Mammary epithelial cell (primary cell): ENCODE measurements around the gene PODNL1.

Experiments
- EZH2 ChIP-seq: IDR thresholded peaks from 2 replicates; pipeline ENCODE4 v1.6.1; 2012; ENCODE audit warnings: low read length, inconsistent platforms, borderline replicate concordance
- TF ChIP-seq, protein P1 (sequence below), 2 donors: IDR thresholded peaks in 1 of 2; conservative IDR thresholded peaks in 1 of 2; 2 replicates each; pipeline ENCODE4 v1.5.1; 2011 to 2012; ENCODE audit warnings: inconsistent platforms in 2 of 2, low read length in 2 of 2, mild to moderate bottlenecking in 2 of 2, control low read depth in 1 of 2, low read depth in 1 of 2; ENCODE audit not compliant: insufficient read depth in 1 of 2; ENCODE audit errors: extremely low read depth in 1 of 2

DNA sequence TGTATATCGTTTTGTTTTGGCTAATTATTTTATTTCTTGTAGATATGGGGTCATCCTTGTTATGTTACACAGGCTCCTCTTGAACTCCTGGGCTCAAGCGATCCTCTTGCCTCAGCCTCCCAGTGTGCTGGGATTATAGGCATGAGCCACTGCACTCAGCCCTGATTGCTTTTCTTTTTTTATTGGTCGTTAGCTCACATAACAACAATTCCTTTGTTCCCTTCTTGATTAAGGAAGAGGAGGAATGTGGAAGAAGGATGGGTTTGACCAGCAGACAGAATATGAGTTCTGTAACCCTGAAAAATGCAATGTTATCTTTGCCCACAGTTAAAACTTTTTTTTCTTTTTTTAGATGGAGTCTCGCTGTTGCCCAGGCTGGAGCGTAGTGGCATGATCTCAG, 43.7 kb downstream of the PODNL1 start:
- TF ChIP-seq, protein P1, sequence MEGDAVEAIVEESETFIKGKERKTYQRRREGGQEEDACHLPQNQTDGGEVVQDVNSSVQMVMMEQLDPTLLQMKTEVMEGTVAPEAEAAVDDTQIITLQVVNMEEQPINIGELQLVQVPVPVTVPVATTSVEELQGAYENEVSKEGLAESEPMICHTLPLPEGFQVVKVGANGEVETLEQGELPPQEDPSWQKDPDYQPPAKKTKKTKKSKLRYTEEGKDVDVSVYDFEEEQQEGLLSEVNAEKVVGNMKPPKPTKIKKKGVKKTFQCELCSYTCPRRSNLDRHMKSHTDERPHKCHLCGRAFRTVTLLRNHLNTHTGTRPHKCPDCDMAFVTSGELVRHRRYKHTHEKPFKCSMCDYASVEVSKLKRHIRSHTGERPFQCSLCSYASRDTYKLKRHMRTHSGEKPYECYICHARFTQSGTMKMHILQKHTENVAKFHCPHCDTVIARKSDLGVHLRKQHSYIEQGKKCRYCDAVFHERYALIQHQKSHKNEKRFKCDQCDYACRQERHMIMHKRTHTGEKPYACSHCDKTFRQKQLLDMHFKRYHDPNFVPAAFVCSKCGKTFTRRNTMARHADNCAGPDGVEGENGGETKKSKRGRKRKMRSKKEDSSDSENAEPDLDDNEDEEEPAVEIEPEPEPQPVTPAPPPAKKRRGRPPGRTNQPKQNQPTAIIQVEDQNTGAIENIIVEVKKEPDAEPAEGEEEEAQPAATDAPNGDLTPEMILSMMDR (conservative IDR thresholded peaks at IDR 0.05 in 1 of 2, IDR thresholded peaks at IDR 0.05 in 1 of 2; ENCODE audit: extremely low read depth in 1 of 2, insufficient read depth in 1 of 2, low read depth in 1 of 2, low read length in 2 of 2): no peak
- no peak for TF ChIP-seq EZH2
